ENCODE results near the gene RAB9A.

DNA sequence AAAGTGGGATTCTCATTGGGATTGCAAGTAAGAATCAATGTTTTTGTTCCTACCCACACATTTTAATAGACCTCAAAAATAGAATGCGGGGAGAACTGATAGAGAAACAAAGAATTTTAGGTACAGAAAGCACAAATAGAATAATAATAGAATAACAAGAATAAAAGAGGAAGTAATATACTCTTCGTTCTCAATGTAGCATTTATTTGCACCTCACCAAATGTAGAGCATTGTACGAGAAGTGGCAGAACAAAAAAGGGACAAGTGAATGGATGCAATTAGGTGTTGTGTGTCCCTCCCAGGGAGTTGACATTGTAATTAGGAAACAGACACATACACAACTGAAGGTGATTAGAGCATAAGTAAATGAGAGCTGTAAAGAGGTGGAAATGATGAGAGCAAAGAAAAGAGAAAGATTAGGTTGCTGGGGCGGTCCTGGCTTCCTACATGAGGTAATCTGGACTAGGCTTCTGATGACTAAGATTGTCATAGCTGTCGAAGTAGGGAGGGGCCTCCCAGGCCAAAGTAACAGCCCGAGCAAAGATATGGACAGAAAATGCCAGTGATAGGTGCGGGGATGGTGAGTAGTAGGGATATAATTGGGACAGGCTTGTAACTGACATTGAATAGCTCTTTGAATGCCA lies 10.4 kb downstream of the RAB9A start:
- TF ChIP-seq BHLHE40 (IDR thresholded peaks at IDR 0.05; ENCODE audit: borderline replicate concordance) (no peak), CTBP1 (IDR thresholded peaks at IDR 0.05; ENCODE audit: borderline replicate concordance) (no peak)

All from HEK293T (cell line).